Stomach (tissue), 9 donors: Measurements from ENCODE around the gene TPP1. TPM values are rescaled to one million over a fixed set of nuclear protein-coding genes. Genes with fewer than 3 reads are reported as not detected.

Experiments used
- DNase-seq, 2 donors: peaks; one replicate each; pipeline versions ENCODE4 v3.0.0 to v3.0.0-alpha.2; 2013 to 2019
- H3K27ac ChIP-seq, 5 donors: fragments of 200-600 bp in 4 of 5; sonication (generic) in 4 of 5; one replicate each; pipeline ENCODE4 v1.5.1; 2013 to 2019; ENCODE audit warnings: mild to moderate bottlenecking in 1 of 5, moderate library complexity in 1 of 5
- H3K27me3 ChIP-seq, 3 donors: fragments of 200-600 bp; sonication (generic); one replicate each; pipeline ENCODE4 v1.5.1; 2017 to 2019; ENCODE audit warnings: mixed run types in 1 of 3
- H3K36me3 ChIP-seq, 4 donors: fragments of 200-600 bp; sonication (generic); 1 replicate in 3 of 4; 2 replicates in 1 of 4; pipeline ENCODE4 v1.5.1; 2016 to 2019
- H3K4me1 ChIP-seq, 4 donors: fragments of 200-600 bp; sonication (generic); one replicate each; pipeline ENCODE4 v1.5.1; 2016 to 2019
- H3K4me3 ChIP-seq, 4 donors: fragments of 200-600 bp; sonication (generic) in 3 of 4; one replicate each; pipeline ENCODE4 v1.5.1; 2016 to 2019; ENCODE audit warnings: mild to moderate bottlenecking in 1 of 4
- H3K9me3 ChIP-seq, 4 donors: fragments of 200-600 bp; sonication (generic); one replicate each; pipeline ENCODE4 v1.5.1; 2016 to 2019
- CTCF ChIP-seq, 7 experiments: fragments of 450-650 bp in 4 of 7; fragments of 200-600 bp in 3 of 7; sonication (generic) in 3 of 7; IDR thresholded peaks; one replicate each; pipeline ENCODE4 v1.5.1; 2016 to 2019; ENCODE audit warnings: antibody characterized with exemption in 7 of 7, control low read depth in 2 of 7, mild to moderate bottlenecking in 1 of 7
- EP300 ChIP-seq: sonication (generic); formaldehyde crosslinking; IDR thresholded peaks from one replicate; pipeline ENCODE4 v1.6.1; 2017; ENCODE audit warnings: antibody characterized with exemption
- POLR2A ChIP-seq, 4 donors: fragments of 450-650 bp; IDR thresholded peaks; one replicate each; pipeline ENCODE4 v1.6.1; 2016; ENCODE audit warnings: antibody characterized with exemption in 4 of 4, control low read depth in 2 of 4, mild to moderate bottlenecking in 1 of 4, moderate library complexity in 1 of 4
- POLR2AphosphoS5 ChIP-seq, 3 donors: sonication (generic); formaldehyde crosslinking; IDR thresholded peaks; one replicate each; pipeline ENCODE4 v1.6.1; 2016; ENCODE audit warnings: antibody characterized with exemption in 3 of 3
- WGBS, 5 donors: extraction: QIAGEN DNeasy Blood & Tissue Kit in 3 of 5; methylation state at CpG; one replicate each; pipeline versions ENCODE4 v1.1.5 to v1.1.7; 2013 to 2018; 5-methylcytosine and 5-hydroxymethylcytosine counted together
- intact Hi-C: fragments of 100-400 bp; cut with DNase I; formaldehyde crosslinking; loops from one replicate; pipeline ENCODE4 v1.15.1; 2023; ENCODE audit warnings: low total_unique reads
- polyA plus RNA-seq, 3 donors: library from polyadenylated mRNA; stranded (reverse); fragments of 200-250 nt; gene quantifications; one replicate each; pipeline ENCODE4 v1.2.3, GENCODE V29; 2013
- total RNA-seq, 5 donors: library from RNA; depleted of rRNA; stranded (reverse); fragments of >200 nt; gene quantifications; one replicate each; pipeline versions ENCODE4 v1.1.0 to v1.2.3, GENCODE V29; 2014 to 2016
- donor health status: healthy with polysubstance abuse.
- donor health status: Bipolar disorder and iron deficiency.
- donor health status: healthy.

TPP1 gene
- total and polyA plus RNA-seq, 8 donors = 11.9 to 213 (median 46.6) TPM

- peaks cover 15 to 36% (median 24%) of the 10 kb centered on the region in 4 donors for H3K4me1 ChIP-seq
- intact Hi-C loops = no loop called here
- H3K36me3 ChIP-seq = peaks cover 22 to 44% (median 37%) of the 10 kb centered on the region in 4 donors
- H3K9me3 ChIP-seq = no peaks in the 10 kb centered on the region
- H3K27me3 ChIP-seq = no peaks in the 10 kb centered on the region
- peak overlapping the region; percentile 70 to 83 (median 74) for H3K4me3 ChIP-seq
- peak overlapping the region; percentile 60 to 95 (median 86) for H3K27ac ChIP-seq
- no peak for TF ChIP-seq CTCF (IDR thresholded peaks at IDR 0.05)
- no peak for TF ChIP-seq EP300
- TF ChIP-seq POLR2AphosphoS5 (IDR thresholded peaks at IDR 0.05) = peak in 2 of 3 donors; percentile 72 to 73
- no peak for TF ChIP-seq POLR2A (IDR thresholded peaks at IDR 0.05)
- WGBS, 5 donors = 8 to 11% (median 9%) methylated on average over 14 to 15 of the region's 15 CpGs
- DNase-seq = peak; percentile 49 to 85
Measured at GRCh38 chr11:6618117-6619003, 862 bp downstream of the TPP1 start.

- peak overlapping the region in 4 of 5 donors; percentile 77 to 95 (median 90) for H3K27ac ChIP-seq
- no peaks in the 10 kb centered on the region for H3K9me3 ChIP-seq
- peaks cover 22 to 35% (median 30%) of the 10 kb centered on the region in 4 donors for H3K36me3 ChIP-seq
- DNase-seq = no peak
- peaks cover 21 to 43% (median 31%) of the 10 kb centered on the region in 4 donors for H3K4me1 ChIP-seq
- peak overlapping the region in 2 of 4 donors; percentile 72 to 83 for H3K4me3 ChIP-seq
- intact Hi-C loops = no loop called here
- WGBS, 5 donors = 66 to 94% (median 89%) methylated on average over 4 to 5 of the region's 5 CpGs
- H3K27me3 ChIP-seq = no peaks in the 10 kb centered on the region
- TF ChIP-seq POLR2A (IDR thresholded peaks at IDR 0.05) (no peak), CTCF (IDR thresholded peaks at IDR 0.05) (no peak), EP300 (no peak), POLR2AphosphoS5 (IDR thresholded peaks at IDR 0.05) (no peak)
Measured at GRCh38 chr11:6617315-6617781, 1.9 kb downstream of the TPP1 start.

GRCh38 chr11:6616596-6617250, 2.5 kb downstream of the TPP1 start:
- no peak for DNase-seq
- H3K27ac ChIP-seq = peak overlapping the region in 2 of 5 donors; percentile 93 to 95

More at GRCh38 chr11:6616596-6617250, 2.5 kb downstream of the TPP1 start:
- intact Hi-C loops = no loop called here
- Histone ChIP-seq H3K4me3 (no peak overlapping the region), H3K9me3 (no peaks in the 10 kb centered on the region), H3K27me3 (no peaks in the 10 kb centered on the region), H3K36me3 (peaks cover 22 to 35% (median 30%) of the 10 kb centered on the region in 4 donors), H3K4me1 (peaks cover 21 to 43% (median 31%) of the 10 kb centered on the region in 4 donors)
- WGBS, 5 donors = 90 to 96% (median 96%) methylated on average over 5 to 14 of the region's 14 CpGs
- TF ChIP-seq POLR2A (IDR thresholded peaks at IDR 0.05) (no peak), POLR2AphosphoS5 (IDR thresholded peaks at IDR 0.05) (no peak), EP300 (no peak), CTCF (IDR thresholded peaks at IDR 0.05) (no peak)
